ENCODE measurements around the gene CDK5R1.

The CDK5R1 gene

DNA sequence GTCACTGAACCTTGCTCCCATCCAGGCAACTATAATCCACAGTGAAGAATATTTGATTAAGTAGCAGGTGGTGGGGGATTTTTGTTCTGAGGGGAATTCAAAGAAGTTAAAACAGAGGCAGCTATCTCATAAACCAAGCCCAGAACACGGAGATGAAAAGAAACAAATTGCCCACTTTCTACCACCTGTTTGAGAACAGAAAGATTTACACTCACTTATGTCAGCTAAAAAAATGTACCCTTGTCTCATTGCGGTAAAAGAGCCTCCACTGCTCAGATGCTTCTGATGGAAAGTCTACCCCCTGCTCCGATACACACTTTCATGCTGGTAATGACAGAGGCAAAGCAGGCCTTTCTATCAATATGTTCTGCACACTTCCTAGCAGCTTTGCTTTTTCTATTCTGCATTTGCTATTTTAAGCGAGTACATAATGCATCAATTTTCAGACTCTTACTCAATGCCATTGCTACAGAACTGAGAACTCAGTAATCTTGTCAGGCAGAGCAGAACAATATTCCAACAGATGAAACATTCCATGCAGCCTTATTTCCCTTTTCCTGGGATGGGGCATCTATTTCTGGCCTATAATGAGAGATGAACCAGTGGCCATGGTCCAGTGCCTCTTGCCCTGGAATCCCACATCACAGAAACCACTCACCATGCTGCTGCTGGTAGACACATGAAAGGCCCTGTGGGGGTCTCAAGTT, 29.0 kb downstream of the CDK5R1 start:
- Histone ChIP-seq H3K4me3 (no peak overlapping the region), H3K27ac (no peak overlapping the region)
- TF ChIP-seq, protein P1, sequence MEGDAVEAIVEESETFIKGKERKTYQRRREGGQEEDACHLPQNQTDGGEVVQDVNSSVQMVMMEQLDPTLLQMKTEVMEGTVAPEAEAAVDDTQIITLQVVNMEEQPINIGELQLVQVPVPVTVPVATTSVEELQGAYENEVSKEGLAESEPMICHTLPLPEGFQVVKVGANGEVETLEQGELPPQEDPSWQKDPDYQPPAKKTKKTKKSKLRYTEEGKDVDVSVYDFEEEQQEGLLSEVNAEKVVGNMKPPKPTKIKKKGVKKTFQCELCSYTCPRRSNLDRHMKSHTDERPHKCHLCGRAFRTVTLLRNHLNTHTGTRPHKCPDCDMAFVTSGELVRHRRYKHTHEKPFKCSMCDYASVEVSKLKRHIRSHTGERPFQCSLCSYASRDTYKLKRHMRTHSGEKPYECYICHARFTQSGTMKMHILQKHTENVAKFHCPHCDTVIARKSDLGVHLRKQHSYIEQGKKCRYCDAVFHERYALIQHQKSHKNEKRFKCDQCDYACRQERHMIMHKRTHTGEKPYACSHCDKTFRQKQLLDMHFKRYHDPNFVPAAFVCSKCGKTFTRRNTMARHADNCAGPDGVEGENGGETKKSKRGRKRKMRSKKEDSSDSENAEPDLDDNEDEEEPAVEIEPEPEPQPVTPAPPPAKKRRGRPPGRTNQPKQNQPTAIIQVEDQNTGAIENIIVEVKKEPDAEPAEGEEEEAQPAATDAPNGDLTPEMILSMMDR (IDR thresholded peaks at IDR 0.05) = no peak
- no peak for DNase-seq (ENCODE audit: low spot score)

DNA sequence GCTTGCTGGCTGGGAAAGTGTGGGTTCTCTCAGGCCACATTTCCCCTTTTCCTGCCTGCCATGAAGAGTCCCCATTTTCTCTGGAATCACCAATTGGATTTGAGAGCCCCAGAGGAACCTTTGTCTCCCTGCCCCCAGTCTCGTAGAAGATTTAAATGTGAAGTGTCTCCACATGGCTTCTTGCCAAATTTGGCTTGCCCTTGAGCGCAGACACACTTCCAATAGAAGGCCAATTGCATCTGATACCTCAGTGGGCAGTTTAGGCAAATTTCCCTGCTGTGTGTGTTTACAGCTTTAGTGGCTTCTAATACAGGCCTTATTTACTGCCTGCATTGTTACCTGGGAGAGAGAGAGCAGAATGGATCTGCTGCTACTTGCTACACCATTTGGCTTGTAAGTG, 29.7 kb downstream of the CDK5R1 start:
- no peak overlapping the region for H3K27ac ChIP-seq
- no peak overlapping the region for H3K4me3 ChIP-seq
- TF ChIP-seq, protein P1 (IDR thresholded peaks at IDR 0.05) = no peak
- DNase-seq (ENCODE audit: low spot score) = no peak

DNA sequence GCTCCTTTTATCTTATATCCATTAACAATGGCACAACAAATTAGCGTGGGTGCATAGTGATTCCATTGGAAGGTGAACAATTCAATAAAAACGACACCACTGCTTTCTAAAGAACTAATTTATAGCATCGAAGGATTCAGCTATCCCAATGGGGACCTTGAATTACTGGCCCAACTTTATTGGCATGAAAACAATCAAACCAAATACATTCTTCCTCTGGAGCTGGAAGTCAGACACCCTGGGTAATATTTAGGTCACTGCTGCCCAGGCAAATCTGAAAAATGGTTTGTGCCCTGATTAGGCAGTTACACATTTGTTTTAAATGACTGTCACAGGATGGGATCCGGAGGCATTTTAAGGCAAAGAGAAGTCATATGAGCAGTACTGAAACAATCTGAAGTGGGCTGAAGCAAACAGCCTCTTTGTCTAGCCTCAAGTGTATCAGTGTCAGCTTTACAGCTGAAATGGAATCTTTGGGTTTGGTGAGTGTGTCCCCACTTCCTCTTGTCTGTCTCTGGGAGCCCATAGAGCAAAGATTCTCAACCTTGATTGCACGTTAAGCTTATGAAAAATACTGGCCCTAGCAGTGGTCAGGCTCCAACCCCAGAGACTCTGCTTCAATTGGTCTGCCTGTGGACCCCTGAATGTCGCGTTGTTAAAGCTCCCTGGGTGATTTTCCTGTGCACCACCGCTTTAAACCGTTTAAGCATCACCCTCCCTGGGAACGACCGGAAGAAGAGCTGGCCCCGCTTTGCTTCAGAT, 30.3 kb downstream of the CDK5R1 start:
- Histone ChIP-seq H3K4me3 (no peak overlapping the region), H3K27ac (no peak overlapping the region)
- DNase-seq (ENCODE audit: low spot score) = no peak
- TF ChIP-seq, protein P1 (IDR thresholded peaks at IDR 0.05) = no peak

DNA sequence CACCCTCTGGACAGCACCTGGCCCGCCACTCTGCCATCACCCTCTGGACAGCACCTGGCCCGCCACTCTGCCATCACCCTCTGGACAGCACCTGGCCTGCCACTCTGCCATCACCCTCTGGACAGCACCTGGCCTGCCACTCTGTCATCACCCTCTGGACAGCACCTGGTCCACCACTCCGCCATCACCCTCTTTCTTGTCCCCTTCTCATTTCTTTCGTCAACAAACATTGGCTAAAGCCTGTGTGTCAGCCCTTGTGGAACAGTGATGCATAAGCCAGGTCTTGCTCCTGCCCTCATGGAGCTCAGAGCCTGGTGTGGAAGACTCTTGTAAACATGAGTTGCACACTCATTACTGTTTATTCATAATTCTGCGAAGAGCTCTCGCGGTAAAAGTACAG, 31.2 kb downstream of the CDK5R1 start:
- no peak overlapping the region for H3K4me3 ChIP-seq
- TF ChIP-seq, protein P1 (IDR thresholded peaks at IDR 0.05) = no peak
- H3K27ac ChIP-seq = no peak overlapping the region
- DNase-seq (ENCODE audit: low spot score) = no peak

DNA sequence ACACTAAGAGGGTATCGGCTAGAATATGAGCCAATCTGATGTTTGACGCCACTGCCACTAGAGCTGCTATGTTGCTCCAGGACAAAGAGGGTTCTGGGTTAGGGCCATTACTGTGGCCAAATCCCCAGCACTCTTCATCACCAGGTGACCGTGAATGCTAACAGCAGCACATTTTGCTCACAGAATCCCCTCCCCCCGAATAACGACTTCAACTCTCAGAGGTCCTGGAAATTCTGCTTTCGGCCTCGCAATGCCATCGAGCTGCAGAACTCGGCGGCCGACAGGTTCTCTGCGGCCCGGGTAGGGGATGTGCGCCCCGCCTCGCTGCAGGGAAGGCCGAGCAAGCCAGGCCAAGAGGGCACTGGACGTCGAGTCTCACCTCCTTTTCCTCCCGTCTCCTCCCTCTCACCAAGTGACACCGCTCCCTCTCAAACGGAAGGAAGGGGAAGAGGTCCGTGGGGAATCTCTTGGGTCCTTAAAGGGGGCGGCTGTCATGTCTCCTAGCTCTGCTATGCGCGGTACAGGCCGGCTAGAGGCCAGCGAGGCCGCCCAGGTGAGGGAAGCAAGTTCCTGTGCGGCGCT, 31.9 kb downstream of the CDK5R1 start:
- H3K4me3 ChIP-seq = peak overlapping the region; percentile 71
- no peak for DNase-seq (ENCODE audit: low spot score)
- H3K27ac ChIP-seq = peak overlapping the region in 1 of 2 donors; percentile 26
- TF ChIP-seq, protein P1 (IDR thresholded peaks at IDR 0.05) = no peak

DNA sequence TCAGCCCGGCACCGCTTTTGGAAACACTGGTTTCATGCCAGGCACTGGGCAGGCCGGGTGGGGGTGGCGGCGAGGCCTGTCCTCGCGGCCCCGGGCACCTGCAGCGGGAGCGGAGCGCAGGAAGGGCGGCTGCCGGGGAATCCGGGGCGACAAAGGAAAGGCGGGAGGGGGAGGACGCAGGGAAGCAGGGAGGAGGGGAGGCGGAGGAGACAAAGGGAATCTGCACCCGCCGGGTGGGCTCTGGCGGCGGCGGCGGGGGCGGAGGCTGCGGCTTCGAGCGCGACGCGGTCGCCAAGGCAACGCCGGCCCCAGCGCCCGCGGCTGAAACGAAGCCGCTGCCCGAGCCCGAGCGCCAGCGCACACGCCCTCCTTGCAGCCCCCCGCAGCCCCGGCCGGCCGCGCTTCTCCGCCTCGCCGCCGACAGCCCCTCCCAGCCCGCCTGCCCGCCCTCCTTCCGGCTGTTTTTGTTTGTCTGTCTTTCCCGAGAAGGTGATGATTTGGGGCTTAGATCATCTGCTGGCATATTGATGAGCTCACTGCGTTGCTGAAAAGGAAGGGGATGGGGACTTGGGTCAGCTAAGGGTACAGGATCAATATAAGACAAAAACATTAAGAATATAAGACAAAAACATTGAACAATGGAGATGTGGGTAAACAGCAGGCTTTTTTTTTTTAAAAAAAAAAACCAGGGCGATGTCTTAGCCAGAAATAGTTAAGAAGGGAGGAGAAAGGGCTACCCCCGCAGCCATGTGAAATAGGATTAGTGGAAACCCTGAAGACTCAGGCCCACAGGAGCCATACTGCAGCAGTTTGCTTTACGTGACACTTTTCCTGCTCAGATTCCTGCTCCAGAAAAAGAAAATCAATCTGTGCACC, 32.7 kb downstream of the CDK5R1 start:
- peak overlapping the region; percentile 71 for H3K4me3 ChIP-seq
- peak overlapping the region in 1 of 2 donors; percentile 26 for H3K27ac ChIP-seq
- no peak for DNase-seq (ENCODE audit: low spot score)
- TF ChIP-seq, protein P1 (IDR thresholded peaks at IDR 0.05) = no peak
